Thyroid gland (tissue), 4 donors: Measurements from ENCODE around the gene MPZL1.

Experiments
- CTCF ChIP-seq, 6 experiments: fragments of 200-600 bp in 3 of 6; fragments of 450-650 bp in 3 of 6; sonication (generic) in 3 of 6; IDR thresholded peaks; one replicate each; pipeline ENCODE4 v1.5.1; 2016 to 2019; ENCODE audit warnings: antibody characterized with exemption in 6 of 6, mild to moderate bottlenecking in 2 of 6, inconsistent platforms in 1 of 6, moderate library complexity in 1 of 6
- POLR2A ChIP-seq, 2 donors: fragments of 450-650 bp; IDR thresholded peaks; one replicate each; pipeline ENCODE4 v1.6.1; 2017; ENCODE audit warnings: antibody characterized with exemption in 2 of 2, mild to moderate bottlenecking in 2 of 2, moderate library complexity in 1 of 2

GRCh38 chr1:167770127-167770526 is 48.3 kb downstream of the MPZL1 start:
- TF ChIP-seq CTCF (IDR thresholded peaks at IDR 0.05): no peak
- no peak for TF ChIP-seq POLR2A (IDR thresholded peaks at IDR 0.05)
